Thyroid gland (tissue), 4 donors: ENCODE measurements around the gene ESYT3.

ENCODE experiments used
- CTCF ChIP-seq, 6 experiments: fragments of 200-600 bp in 3 of 6; fragments of 450-650 bp in 3 of 6; sonication (generic) in 3 of 6; IDR thresholded peaks; one replicate each; pipeline ENCODE4 v1.5.1; 2016 to 2019; ENCODE audit warnings: antibody characterized with exemption in 6 of 6, mild to moderate bottlenecking in 2 of 6, inconsistent platforms in 1 of 6, moderate library complexity in 1 of 6
- POLR2A ChIP-seq, 2 donors: fragments of 450-650 bp; IDR thresholded peaks; one replicate each; pipeline ENCODE4 v1.6.1; 2017; ENCODE audit warnings: antibody characterized with exemption in 2 of 2, mild to moderate bottlenecking in 2 of 2, moderate library complexity in 1 of 2

GRCh38 chr3:138468886-138469285 is 34.5 kb downstream of the ESYT3 start:
- TF ChIP-seq CTCF (IDR thresholded peaks at IDR 0.05) (no peak), POLR2A (IDR thresholded peaks at IDR 0.05) (no peak)
